Heart left ventricle (tissue), 16 donors: ENCODE data around the gene DOCK1. TPM values are rescaled to one million over a fixed set of nuclear protein-coding genes. Genes with fewer than 3 reads are reported as not detected.
"Not testable (repeated sequence)": the region's sequence is repeated elsewhere in the genome, so short reads cannot be mapped to it uniquely, and the experiment has no call there.

Source experiments
- ATAC-seq, 4 donors: fragments of 200-7000 bp; cut with Tn5 transposase; one replicate each; pipeline ENCODE4 v1.9.1; 2020 to 2022; ENCODE audit warnings: moderate library complexity in 4 of 4, mild to moderate bottlenecking in 3 of 4, moderate number of reproducible peaks in 1 of 4
- DNase-seq, 5 donors: peaks; one replicate each; pipeline ENCODE4 v3.0.0-alpha.2; 2020
- H3K27ac ChIP-seq, 12 donors: fragments of 200-600 bp; sonication (generic) in 4 of 12; one replicate each; pipeline versions ENCODE4 v1.5.0 to v1.8.0; 2016 to 2022; ENCODE audit warnings: mild to moderate bottlenecking in 2 of 12
- H3K27me3 ChIP-seq, 9 donors: fragments of 200-600 bp; sonication (generic) in 2 of 9; one replicate each; pipeline versions ENCODE4 v1.5.1 to v1.8.0; 2016 to 2022; ENCODE audit warnings: mild to moderate bottlenecking in 3 of 9
- H3K36me3 ChIP-seq, 9 donors: fragments of 200-600 bp; sonication (generic) in 2 of 9; one replicate each; pipeline versions ENCODE4 v1.5.0 to v1.8.0; 2018 to 2022; ENCODE audit warnings: mild to moderate bottlenecking in 2 of 9
- H3K4me1 ChIP-seq, 12 donors: fragments of 200-600 bp; sonication (generic) in 4 of 12; one replicate each; pipeline versions ENCODE4 v1.5.0 to v1.8.0; 2016 to 2022; ENCODE audit warnings: mild to moderate bottlenecking in 3 of 12
- H3K4me3 ChIP-seq, 12 donors: fragments of 200-600 bp; sonication (generic) in 4 of 12; one replicate each; pipeline versions ENCODE4 v1.5.0 to v1.8.0; 2017 to 2022; ENCODE audit warnings: mild to moderate bottlenecking in 9 of 12, moderate library complexity in 4 of 12
- H3K9me3 ChIP-seq, 12 donors: fragments of 200-600 bp; sonication (generic) in 4 of 12; one replicate each; pipeline versions ENCODE4 v1.5.0 to v1.8.0; 2016 to 2022; ENCODE audit warnings: mild to moderate bottlenecking in 1 of 12
- CTCF ChIP-seq, 12 donors: fragments of 200-600 bp; sonication (generic) in 4 of 12; IDR thresholded peaks; one replicate each; pipeline versions ENCODE4 v1.5.0 to v1.8.0; 2018 to 2022; ENCODE audit warnings: antibody characterized with exemption in 12 of 12, mild to moderate bottlenecking in 5 of 12
- POLR2A ChIP-seq, 2 donors: fragments of 450-650 bp; IDR thresholded peaks; one replicate each; pipeline ENCODE4 v1.6.1; 2017; ENCODE audit warnings: antibody characterized with exemption in 2 of 2, mild to moderate bottlenecking in 2 of 2, moderate library complexity in 2 of 2
- WGBS, 4 donors: extraction: QIAGEN DNeasy Blood & Tissue Kit in 2 of 4; methylation state at CpG; one replicate each; pipeline versions ENCODE4 v1.1.5 to v1.1.7; 2013 to 2018; 5-methylcytosine and 5-hydroxymethylcytosine counted together
- intact Hi-C, 10 donors: fragments of 100-400 bp; cut with DNase I; formaldehyde crosslinking; loops; one replicate each; pipeline versions ENCODE4 v1.11.1 to v1.14.2; 2022
- polyA plus RNA-seq, 2 donors: library from polyadenylated mRNA; stranded (reverse); fragments of 200-250 nt; gene quantifications; one replicate each; pipeline ENCODE4 v1.2.3, GENCODE V29; 2013
- total RNA-seq, 9 donors: library from RNA; depleted of rRNA in 2 of 9; stranded (reverse); fragments of >200 nt in 2 of 9; fragmentation: NEBNext Ultra II Directional in 3 of 9; extraction: Animal tissue kit (Norgen Biotek cat#: 25700) in 3 of 9; gene quantifications; one replicate each; pipeline versions ENCODE4 v1.1.0 to v1.2.4, GENCODE V29; 2016 to 2023
- donor health status: ischemic (EF 13 %, LVEDD 7.1; RV severe dilation, severe dysfunction).
- donor health status: healthy with polysubstance abuse.
- donor health status: DM: no; HTN: yes; CAD: no.
- donor health status: DM: no; HTN: no; CAD: no.
- donor health status: ischemic (EF 25% LVEDD 6.9; RV normal size, moderate dysfunction).
- donor health status: ischemic (EF 25% LVEDD 5.7; RV mildly dilated, moderate dysfunction).
- donor health status: healthy.
- donor health status: DM: yes; HTN: yes; CAD: no.
- donor health status: ischemic (EF 35%, LVEDD 5.7; RV mildly dilated, moderate dysfunction).
- donor health status: nonischemic (EF 11% LVEDD 7.7; RV severe dilation, severe dysfunction).
- donor health status: DM: yes; HTN: yes; CAD: no.
- donor health status: PGD.
- donor health status: ischemic (EF 29% LVEDD 5.4; RV normal size, mild dysfunction).
- donor health status: nonischemic (EF 23%, LVEDD 6.1; RV moderate dilation, normal function).

DOCK1 gene
- total and polyA plus RNA-seq, 11 donors: 5.0 to 31.6 (median 18.6) TPM

- TF ChIP-seq CTCF (IDR thresholded peaks at IDR 0.05): no peak
- no peak for TF ChIP-seq POLR2A (IDR thresholded peaks at IDR 0.05)
- WGBS, 4 donors: 94 to 100% (median 100%) methylated on average over 1 of the region's 1 CpG
- intact Hi-C loops: no loop called here
- Histone ChIP-seq H3K4me3 (no peak overlapping the region), H3K27me3 (no peaks in the 10 kb centered on the region), H3K4me1 (peaks cover under 1 to 30% (median 21%) of the 10 kb centered on the region in 12 donors), H3K27ac (no peak overlapping the region), H3K36me3 (peaks cover 0 to 6% (median 0%) of the 10 kb centered on the region in 9 donors), H3K9me3 (no peaks in the 10 kb centered on the region)
- ATAC-seq (no peak), DNase-seq (no peak)
Measured at GRCh38 chr10:126914561-126914960, 9.3 kb downstream of the DOCK1 start.

GRCh38 chr10:126916952-126917351 lies 11.7 kb downstream of the DOCK1 start:
- DNase-seq, intact Hi-C loops, H3K27me3 ChIP-seq, H3K9me3 ChIP-seq, ATAC-seq, H3K4me3 ChIP-seq, H3K27ac ChIP-seq, H3K36me3 ChIP-seq: not testable (repeated sequence)
- WGBS, 4 donors: 88 to 92% (median 91%) methylated on average over 8 to 12 of the region's 12 CpGs
- H3K4me1 ChIP-seq: peaks cover 3 to 41% (median 21%) of the 10 kb centered on the region in 12 donors

GRCh38 chr10:126917375-126917774 lies 12.1 kb downstream of the DOCK1 start:
- 45 to 68% (median 64%) methylated on average over 7 of the region's 7 CpGs for WGBS, 4 donors

GRCh38 chr10:126917975-126918908 lies 13.0 kb downstream of the DOCK1 start:
- DNase-seq (no peak), ATAC-seq (peak in 2 of 4 donors; percentile 23 to 40)
- no peak for TF ChIP-seq POLR2A (IDR thresholded peaks at IDR 0.05)
- TF ChIP-seq CTCF (IDR thresholded peaks at IDR 0.05): no peak
- WGBS, 4 donors: 73 to 85% (median 80%) methylated on average over 19 to 24 of the region's 24 CpGs
- peaks cover 0 to 3% (median 0%) of the 10 kb centered on the region in 12 donors for H3K9me3 ChIP-seq
- no peaks in the 10 kb centered on the region for H3K36me3 ChIP-seq
- no peaks in the 10 kb centered on the region for H3K27me3 ChIP-seq
- peak overlapping the region in 6 of 12 donors; percentile 5 to 76 (median 59) for H3K27ac ChIP-seq
- H3K4me3 ChIP-seq: no peak overlapping the region
- peaks cover 3 to 42% (median 21%) of the 10 kb centered on the region in 12 donors for H3K4me1 ChIP-seq
- intact Hi-C loops: no loop called here

More at GRCh38 chr10:126917375-126917774, 12.1 kb downstream of the DOCK1 start:
- peak; percentile 50 to 72 (median 64) for ATAC-seq
- H3K27me3 ChIP-seq: no peaks in the 10 kb centered on the region
- H3K4me1 ChIP-seq: peaks cover 3 to 42% (median 21%) of the 10 kb centered on the region in 12 donors
- TF ChIP-seq POLR2A (IDR thresholded peaks at IDR 0.05): no peak
- no peak for TF ChIP-seq CTCF (IDR thresholded peaks at IDR 0.05)
- DNase-seq: peak in 1 of 5 donors; percentile 65
- no peaks in the 10 kb centered on the region for H3K36me3 ChIP-seq
- peaks cover 0 to 3% (median 0%) of the 10 kb centered on the region in 12 donors for H3K9me3 ChIP-seq
- no peak overlapping the region for H3K4me3 ChIP-seq
- intact Hi-C loops: no loop called here
- peak overlapping the region in 1 of 12 donors; percentile 25 for H3K27ac ChIP-seq
